ENCODE measurements around the gene PANX2.

PANX2 gene

GRCh38 chr22:50184004-50184901, 13.7 kb downstream of the PANX2 start:
- DNase-seq (ENCODE audit: low spot score) = peak; percentile 77

- DNase-seq (ENCODE audit: low spot score) = no peak
Observed at GRCh38 chr22:50184902-50185374, 14.4 kb downstream of the PANX2 start.

- peak; percentile 98 for DNase-seq (ENCODE audit: low spot score)
Observed at GRCh38 chr22:50185375-50186087, 15.0 kb downstream of the PANX2 start, which contains the start of gene TRABD. Gene TRABD (plus strand): TSS chr22:50185913. CDS start chr22:50193061, 7,148 bp downstream.

GRCh38 chr22:50186181-50186714, 15.7 kb downstream of the PANX2 start:
- DNase-seq (ENCODE audit: low spot score) = no peak

- DNase-seq (ENCODE audit: low spot score) = peak; percentile 39
Observed at GRCh38 chr22:50186761-50187523, 16.4 kb downstream of the PANX2 start.

- no peak for DNase-seq (ENCODE audit: low spot score)
Observed at GRCh38 chr22:50188356-50188755, 17.8 kb downstream of the PANX2 start.

- DNase-seq (ENCODE audit: low spot score) = no peak
Observed at GRCh38 chr22:50189184-50189848, 18.8 kb downstream of the PANX2 start.

GRCh38 chr22:50189849-50190181, 19.3 kb downstream of the PANX2 start:
- DNase-seq (ENCODE audit: low spot score) = peak; percentile 34

- peak; percentile 83 for DNase-seq (ENCODE audit: low spot score)
Observed at GRCh38 chr22:50190182-50190940, 19.8 kb downstream of the PANX2 start.

GRCh38 chr22:50190941-50191741, 20.6 kb downstream of the PANX2 start:
- no peak for DNase-seq (ENCODE audit: low spot score)

- DNase-seq (ENCODE audit: low spot score) = no peak
Observed at GRCh38 chr22:50192436-50193204, 22.1 kb downstream of the PANX2 start.

- no peak for DNase-seq (ENCODE audit: low spot score)
Observed at GRCh38 chr22:50193621-50194020, 23.1 kb downstream of the PANX2 start.

- no peak for DNase-seq (ENCODE audit: low spot score)
Observed at GRCh38 chr22:50194037-50194805, 23.7 kb downstream of the PANX2 start.

- DNase-seq (ENCODE audit: low spot score) = no peak
Observed at GRCh38 chr22:50196256-50196655, 25.7 kb downstream of the PANX2 start.

GRCh38 chr22:50197000-50197800, 26.7 kb downstream of the PANX2 start:
- DNase-seq (ENCODE audit: low spot score) = no peak

GRCh38 chr22:50197856-50198623, 27.5 kb downstream of the PANX2 start:
- no peak for DNase-seq (ENCODE audit: low spot score)

- no peak for DNase-seq (ENCODE audit: low spot score)
Observed at GRCh38 chr22:50198624-50199017, 28.1 kb downstream of the PANX2 start.
